Measurements from ENCODE around the gene RSRC1. TPM values are rescaled to one million over a fixed set of nuclear protein-coding genes. Genes with fewer than 3 reads are reported as not detected.

RSRC1 gene
- total and polyA plus RNA-seq, 2 of the 13 experiments (the other 11 are each of a cell fraction or from before 2014, with no cell fraction given) = 4.9 to 63.0 TPM

DNA sequence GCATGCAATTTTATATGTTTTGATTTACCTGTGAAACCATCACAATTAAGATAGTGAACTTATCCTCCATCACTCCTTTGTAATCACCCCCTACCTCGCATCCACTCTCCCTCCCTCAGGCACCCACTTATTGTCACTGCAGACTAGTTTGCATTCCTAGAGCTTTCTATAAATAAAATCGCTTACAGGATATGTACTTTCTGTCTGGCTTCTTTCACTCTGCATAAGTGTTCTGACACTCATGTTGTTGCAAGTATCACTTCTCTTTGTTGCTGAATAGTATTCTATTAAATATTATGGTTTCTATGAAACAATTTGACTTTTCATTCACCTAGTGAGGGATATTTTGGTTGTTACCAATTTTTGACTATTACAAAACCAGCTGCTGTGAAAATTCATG is 139.3 kb downstream of the RSRC1 start:
- H4K20me1 ChIP-seq (ENCODE audit: insufficient read depth, low read length) = no peaks in the 10 kb centered on the region
- H2AFZ ChIP-seq (ENCODE audit: low read length) = no peak overlapping the region
- no peaks in the 10 kb centered on the region for H3K36me3 ChIP-seq (replicated peaks in 1 of 2; ENCODE audit: control insufficient read depth in 1 of 2, insufficient read depth in 2 of 2, low read length in 2 of 2)
- TF ChIP-seq, protein P1, sequence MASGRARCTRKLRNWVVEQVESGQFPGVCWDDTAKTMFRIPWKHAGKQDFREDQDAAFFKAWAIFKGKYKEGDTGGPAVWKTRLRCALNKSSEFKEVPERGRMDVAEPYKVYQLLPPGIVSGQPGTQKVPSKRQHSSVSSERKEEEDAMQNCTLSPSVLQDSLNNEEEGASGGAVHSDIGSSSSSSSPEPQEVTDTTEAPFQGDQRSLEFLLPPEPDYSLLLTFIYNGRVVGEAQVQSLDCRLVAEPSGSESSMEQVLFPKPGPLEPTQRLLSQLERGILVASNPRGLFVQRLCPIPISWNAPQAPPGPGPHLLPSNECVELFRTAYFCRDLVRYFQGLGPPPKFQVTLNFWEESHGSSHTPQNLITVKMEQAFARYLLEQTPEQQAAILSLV (CRISPR knock-in tag; IDR thresholded peaks at IDR 0.05; ENCODE audit: borderline replicate concordance) = no peak
- TF ChIP-seq, protein P2, sequence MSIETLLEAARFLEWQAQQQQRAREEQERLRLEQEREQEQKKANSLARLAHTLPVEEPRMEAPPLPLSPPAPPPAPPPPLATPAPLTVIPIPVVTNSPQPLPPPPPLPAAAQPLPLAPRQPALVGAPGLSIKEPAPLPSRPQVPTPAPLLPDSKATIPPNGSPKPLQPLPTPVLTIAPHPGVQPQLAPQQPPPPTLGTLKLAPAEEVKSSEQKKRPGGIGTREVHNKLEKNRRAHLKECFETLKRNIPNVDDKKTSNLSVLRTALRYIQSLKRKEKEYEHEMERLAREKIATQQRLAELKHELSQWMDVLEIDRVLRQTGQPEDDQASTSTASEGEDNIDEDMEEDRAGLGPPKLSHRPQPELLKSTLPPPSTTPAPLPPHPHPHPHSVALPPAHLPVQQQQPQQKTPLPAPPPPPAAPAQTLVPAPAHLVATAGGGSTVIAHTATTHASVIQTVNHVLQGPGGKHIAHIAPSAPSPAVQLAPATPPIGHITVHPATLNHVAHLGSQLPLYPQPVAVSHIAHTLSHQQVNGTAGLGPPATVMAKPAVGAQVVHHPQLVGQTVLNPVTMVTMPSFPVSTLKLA (IDR thresholded peaks at IDR 0.05) = no peak
- TF ChIP-seq ZFY (CRISPR knock-in tag; IDR thresholded peaks at IDR 0.05) = no peak
- TF ChIP-seq MIER3 (CRISPR knock-in tag; IDR thresholded peaks at IDR 0.05; ENCODE audit: borderline replicate concordance) = no peak
- no peak for TF ChIP-seq DNMT3B (CRISPR knock-in tag; conservative IDR thresholded peaks at IDR 0.05)
- no peak for TF ChIP-seq GATA4 (IDR thresholded peaks at IDR 0.05; ENCODE audit: borderline replicate concordance, low read depth)
- TF ChIP-seq, protein P3, sequence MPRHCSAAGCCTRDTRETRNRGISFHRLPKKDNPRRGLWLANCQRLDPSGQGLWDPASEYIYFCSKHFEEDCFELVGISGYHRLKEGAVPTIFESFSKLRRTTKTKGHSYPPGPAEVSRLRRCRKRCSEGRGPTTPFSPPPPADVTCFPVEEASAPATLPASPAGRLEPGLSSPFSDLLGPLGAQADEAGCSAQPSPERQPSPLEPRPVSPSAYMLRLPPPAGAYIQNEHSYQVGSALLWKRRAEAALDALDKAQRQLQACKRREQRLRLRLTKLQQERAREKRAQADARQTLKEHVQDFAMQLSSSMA (CRISPR knock-in tag; IDR thresholded peaks at IDR 0.05) = no peak
- TF ChIP-seq, protein P4, sequence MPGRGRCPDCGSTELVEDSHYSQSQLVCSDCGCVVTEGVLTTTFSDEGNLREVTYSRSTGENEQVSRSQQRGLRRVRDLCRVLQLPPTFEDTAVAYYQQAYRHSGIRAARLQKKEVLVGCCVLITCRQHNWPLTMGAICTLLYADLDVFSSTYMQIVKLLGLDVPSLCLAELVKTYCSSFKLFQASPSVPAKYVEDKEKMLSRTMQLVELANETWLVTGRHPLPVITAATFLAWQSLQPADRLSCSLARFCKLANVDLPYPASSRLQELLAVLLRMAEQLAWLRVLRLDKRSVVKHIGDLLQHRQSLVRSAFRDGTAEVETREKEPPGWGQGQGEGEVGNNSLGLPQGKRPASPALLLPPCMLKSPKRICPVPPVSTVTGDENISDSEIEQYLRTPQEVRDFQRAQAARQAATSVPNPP (CRISPR knock-in tag; IDR thresholded peaks at IDR 0.05) = no peak
- no peak for TF ChIP-seq XRCC5 (optimal IDR thresholded peaks at IDR 0.05; ENCODE audit: low read length)
- no peak for TF ChIP-seq ZNF460 (CRISPR knock-in tag; IDR thresholded peaks at IDR 0.05; ENCODE audit: borderline replicate concordance)
- no peak for TF ChIP-seq ZNF75D (CRISPR knock-in tag; IDR thresholded peaks at IDR 0.05; ENCODE audit: borderline replicate concordance)
- TF ChIP-seq, protein P5, sequence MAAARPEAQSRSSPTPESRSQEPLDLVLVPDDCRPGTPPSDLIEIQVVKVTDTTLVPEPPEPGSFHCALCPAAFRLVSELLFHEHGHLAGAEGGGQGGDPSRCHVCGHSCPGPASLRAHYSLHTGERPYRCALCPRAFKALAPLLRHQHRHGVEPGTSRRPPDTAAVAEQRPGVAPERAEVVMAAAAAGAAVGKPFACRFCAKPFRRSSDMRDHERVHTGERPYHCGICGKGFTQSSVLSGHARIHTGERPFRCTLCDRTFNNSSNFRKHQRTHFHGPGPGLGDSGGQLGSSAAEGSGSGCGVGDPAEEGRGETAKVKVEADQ (CRISPR knock-in tag; IDR thresholded peaks at IDR 0.05; ENCODE audit: borderline replicate concordance) = no peak
- no peak for TF ChIP-seq RFXAP (CRISPR knock-in tag; IDR thresholded peaks at IDR 0.05; ENCODE audit: borderline replicate concordance)
- no peak for TF ChIP-seq ZNF331 (CRISPR knock-in tag; IDR thresholded peaks at IDR 0.05)
- no peak overlapping the region for H3K4me2 ChIP-seq (ENCODE audit: low read depth, low read length)
- in situ Hi-C loops (cut with HindIII; ENCODE audit: extremely low pct_ligation_motif_present, low pct_unique_long_range_greater_than_20kb) (no loop called here), intact Hi-C loops (cut with micrococcal nuclease; ENCODE audit: unreplicated experiment) (no loop called here)
- POLR2A ChIA-PET = no interaction called here
- no peaks in the 10 kb centered on the region for H3K4me1 ChIP-seq (ENCODE audit: insufficient read depth, low read length)
- H3K9me3 ChIP-seq (ENCODE audit: low read length) = no peaks in the 10 kb centered on the region
- H3K27ac ChIP-seq (ENCODE audit: extremely low read length, insufficient read depth, low read length) = no peak overlapping the region
- H3K4me3 ChIP-seq (replicated peaks in 1 of 3; ENCODE audit: insufficient read depth in 1 of 3, low read depth in 2 of 3, low read length in 3 of 3) = no peak overlapping the region
- FAIRE-seq = no peak
- no peak for DNase-seq (ENCODE audit: low spot score)
- H3K79me2 ChIP-seq (ENCODE audit: insufficient read depth, low read length) = no peaks in the 10 kb centered on the region
- BruUV-seq (replicated peaks) = no TSS peak
- no peak overlapping the region for H3K9ac ChIP-seq (ENCODE audit: insufficient read depth, low read depth, low read length)
- 100% methylated on average over 2 of the region's 2 CpGs for WGBS (ENCODE audit: low lambda C conversion rate)
- no peak for ATAC-seq
- CTCF ChIA-PET (ENCODE audit: low intra/inter-chr PET ratio, low total read pairs) = no interaction called here
- no peaks in the 10 kb centered on the region for H3K27me3 ChIP-seq (ENCODE audit: control insufficient read depth in 1 of 2, insufficient read depth in 2 of 2, low read length in 2 of 2)

Measured in HepG2 (cell line).